MM.1S (cell line): ENCODE results near the gene PNPLA7.
"Not testable (repeated sequence)": the region's sequence is repeated elsewhere in the genome, so short reads cannot be mapped to it uniquely, and the experiment has no call there.

ENCODE experiments used
- DNase-seq: peaks from one replicate; pipeline ENCODE4 v3.0.0-alpha.2; 2015
- H2AFZ ChIP-seq: fragments of 300-600 bp; sonication (generic); 2 replicates; pipeline ENCODE4 v1.6.0; 2016; ENCODE audit warnings: antibody characterized with exemption, low read length
- H3F3A ChIP-seq: fragments of 300-600 bp; sonication (generic); 2 replicates; pipeline ENCODE4 v1.6.1; 2016; ENCODE audit warnings: mild to moderate bottlenecking, antibody characterized with exemption, low read length, moderate library complexity, mixed read lengths; ENCODE audit not compliant: insufficient read depth
- H3K27ac ChIP-seq: fragments of 300-600 bp; sonication (generic); 2 replicates; pipeline ENCODE4 v1.5.1; 2016; ENCODE audit warnings: mild to moderate bottlenecking, low read length
- H3K27me3 ChIP-seq: fragments of 300-600 bp; sonication (generic); replicated peaks from 2 replicates; pipeline ENCODE4 v1.6.0; 2016; ENCODE audit warnings: low read length; ENCODE audit not compliant: insufficient read depth
- H3K36me3 ChIP-seq: fragments of 300-600 bp; sonication (generic); replicated peaks from 2 replicates; pipeline ENCODE4 v1.6.1; 2016; ENCODE audit warnings: mild to moderate bottlenecking, low read length, mixed read lengths; ENCODE audit not compliant: insufficient read depth
- H3K4me1 ChIP-seq: fragments of 300-600 bp; sonication (generic); 2 replicates; pipeline ENCODE4 v1.6.1; 2016; ENCODE audit warnings: low read length, mixed read lengths
- H3K4me2 ChIP-seq: fragments of 300-600 bp; sonication (generic); 2 replicates; pipeline ENCODE4 v1.6.0; 2016; ENCODE audit warnings: low read depth, low read length
- H3K4me3 ChIP-seq: fragments of 300-600 bp; sonication (generic); 2 replicates; pipeline ENCODE4 v1.5.1; 2016; ENCODE audit warnings: low read length, mixed read lengths
- H3K79me2 ChIP-seq: fragments of 300-600 bp; sonication (generic); 2 replicates; pipeline ENCODE4 v1.6.1; 2016; ENCODE audit warnings: mixed run types, low read length, mixed read lengths
- H3K9ac ChIP-seq: fragments of 300-600 bp; sonication (generic); 2 replicates; pipeline ENCODE4 v1.6.1; 2016; ENCODE audit warnings: low read length, mixed read lengths
- H3K9me2 ChIP-seq: fragments of 300-600 bp; sonication (generic); replicated peaks from 2 replicates; pipeline ENCODE4 v1.6.1; 2016; ENCODE audit warnings: mild to moderate bottlenecking, low read length, mixed read lengths; ENCODE audit not compliant: insufficient read depth
- H3K9me3 ChIP-seq: fragments of 300-600 bp; sonication (generic); replicated peaks from 2 replicates; pipeline ENCODE4 v1.6.1; 2016; ENCODE audit warnings: mild to moderate bottlenecking, low read length, mixed read lengths; ENCODE audit not compliant: insufficient read depth
- H4K20me1 ChIP-seq: fragments of 300-600 bp; sonication (generic); 2 replicates; pipeline ENCODE4 v1.6.1; 2016; ENCODE audit warnings: mild to moderate bottlenecking, low read length, moderate library complexity, mixed read lengths; ENCODE audit not compliant: insufficient read depth
- CTCF ChIP-seq: fragments of 300-600 bp; sonication (generic); IDR thresholded peaks from 2 replicates; pipeline ENCODE4 v1.5.1; 2016; ENCODE audit warnings: antibody characterized with exemption, low read length, mixed read lengths
- EZH2 ChIP-seq: fragments of 300-600 bp; sonication (generic); optimal IDR thresholded peaks from 2 replicates; pipeline ENCODE3; 2017; ENCODE audit warnings: low read depth, mild to moderate bottlenecking, antibody characterized with exemption, low read length, mixed read lengths
- EZH2phosphoT487 ChIP-seq: fragments of 300-600 bp; sonication (generic); IDR thresholded peaks from 2 replicates; pipeline ENCODE4 v1.6.1; 2018; ENCODE audit warnings: antibody characterized with exemption, low read length

The PNPLA7 gene

DNA sequence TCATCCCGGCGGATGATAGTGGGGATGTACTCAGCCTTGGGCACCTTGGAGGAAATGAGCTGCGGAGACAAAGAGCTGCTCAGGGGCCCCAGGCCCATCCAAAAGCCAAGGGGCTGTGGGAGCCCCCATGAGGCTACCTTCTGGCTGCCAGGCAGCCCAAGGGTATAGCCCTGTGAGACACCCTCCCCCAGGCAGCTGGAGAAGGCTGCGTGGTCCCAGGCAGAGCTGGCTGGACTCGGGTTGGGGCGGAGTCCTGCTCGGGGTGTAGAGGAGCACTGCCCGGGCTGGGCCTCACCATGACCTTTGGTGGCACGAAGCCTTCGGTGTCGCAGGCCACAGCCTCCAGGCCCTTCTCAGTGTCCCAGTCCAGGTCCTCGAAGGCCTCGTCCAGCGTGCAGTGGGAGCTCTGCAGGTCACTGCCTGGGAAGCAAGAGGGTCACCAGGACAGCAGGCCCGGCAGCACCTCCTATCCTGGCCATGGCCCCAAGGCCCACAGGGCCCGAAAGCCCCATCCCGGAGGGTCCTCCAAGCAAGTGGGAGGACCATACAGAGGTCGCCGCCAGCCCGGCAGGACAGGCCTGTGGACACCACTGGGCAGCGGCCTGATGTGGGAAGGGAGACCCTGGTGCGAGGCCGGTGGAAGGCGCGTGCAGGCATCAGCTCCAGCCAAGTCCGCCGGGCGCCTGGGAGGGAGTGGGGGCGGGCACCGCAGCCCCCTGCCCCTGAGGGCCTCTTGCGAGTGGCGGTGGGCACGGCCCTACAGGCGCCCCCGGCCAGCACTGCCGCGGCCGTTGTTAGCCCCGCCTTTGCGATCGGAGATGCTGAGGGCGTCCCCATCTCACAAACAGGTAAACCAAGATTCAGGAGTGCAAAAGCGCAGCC is 97.2 kb downstream of the PNPLA7 start:
- Histone ChIP-seq H3K4me2 (no peak overlapping the region), H3K9ac (no peak overlapping the region), H3K36me3 (no peaks in the 10 kb centered on the region; the same call in 1 of the 2 replicates), H2AFZ (no peak overlapping the region), H3K4me1 (peaks cover 8% of the 10 kb centered on the region; the same call in 1 of the 2 replicates), H3K4me3 (no peak overlapping the region), H3K79me2 (no peaks in the 10 kb centered on the region), H3K9me2 (no peaks in the 10 kb centered on the region), H3F3A (no peaks in the 10 kb centered on the region), H3K27ac (no peak overlapping the region), H4K20me1 (no peaks in the 10 kb centered on the region), H3K27me3 (no peaks in the 10 kb centered on the region), H3K9me3 (no peaks in the 10 kb centered on the region)
- no peak for DNase-seq
- TF ChIP-seq EZH2: no peak
- no peak for TF ChIP-seq CTCF
- TF ChIP-seq EZH2phosphoT487: no peak

- Histone ChIP-seq H2AFZ (no peak overlapping the region), H3K36me3 (no peaks in the 10 kb centered on the region), H3K27ac (no peak overlapping the region), H3K79me2 (no peaks in the 10 kb centered on the region), H3K27me3 (peaks cover 2% of the 10 kb centered on the region; the same call in 1 of the 2 replicates), H3F3A (no peaks in the 10 kb centered on the region), H3K9me2 (no peaks in the 10 kb centered on the region), H3K4me1 (peaks cover 8% of the 10 kb centered on the region; the same call in 1 of the 2 replicates), H3K4me2 (no peak overlapping the region), H3K9me3 (no peaks in the 10 kb centered on the region), H3K9ac (no peak overlapping the region), H4K20me1 (no peaks in the 10 kb centered on the region), H3K4me3 (no peak overlapping the region)
- no peak for TF ChIP-seq EZH2
- TF ChIP-seq EZH2phosphoT487: no peak
- TF ChIP-seq CTCF: no peak
- DNase-seq: no peak
Observed at GRCh38 chr9:137452006-137452760, 98.0 kb downstream of the PNPLA7 start.

- not testable (repeated sequence) for H3K27ac ChIP-seq, H3K4me3 ChIP-seq, H3K79me2 ChIP-seq, H3K9me3 ChIP-seq, H3K4me1 ChIP-seq, H3K36me3 ChIP-seq, H3K9ac ChIP-seq, DNase-seq, H3K27me3 ChIP-seq, H2AFZ ChIP-seq, H3F3A ChIP-seq, H3K9me2 ChIP-seq, H4K20me1 ChIP-seq, H3K4me2 ChIP-seq
Observed at GRCh38 chr9:137451264-137452005, 98.8 kb downstream of the PNPLA7 start.

DNA sequence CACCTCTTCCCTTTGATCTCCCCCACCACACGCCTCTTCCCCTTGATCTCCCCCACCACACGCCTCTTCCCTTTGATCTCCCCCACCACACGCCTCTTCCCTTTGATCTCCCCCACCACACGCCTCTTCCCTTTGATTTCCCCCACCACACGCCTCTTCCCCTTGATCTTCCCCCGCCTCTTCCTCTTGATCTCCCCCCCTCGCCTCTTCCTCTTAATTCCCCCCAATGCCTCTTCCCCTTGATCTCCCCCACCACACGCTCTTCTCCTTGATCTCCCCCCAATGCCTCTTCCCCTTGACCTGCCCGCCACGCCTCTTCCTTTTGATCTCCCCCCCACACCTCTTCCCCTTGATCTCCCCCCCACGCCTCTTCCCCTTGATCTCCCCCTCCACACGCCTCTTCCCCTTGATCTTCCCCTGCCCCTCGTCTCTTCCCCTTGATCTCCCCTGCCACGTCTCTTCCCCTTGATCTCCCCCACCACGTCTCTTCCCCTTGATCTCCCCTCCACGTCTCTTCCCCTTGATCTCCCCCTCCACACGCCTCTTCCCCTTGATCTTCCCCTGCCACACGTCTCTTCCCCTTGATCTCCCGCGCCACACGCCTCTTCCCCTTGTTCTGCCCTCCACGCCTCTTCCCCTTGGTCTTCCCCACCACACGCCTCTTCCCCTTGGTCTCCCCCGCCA is 99.5 kb downstream of the PNPLA7 start:
- not testable (repeated sequence) for H3K4me2 ChIP-seq, H3F3A ChIP-seq, H4K20me1 ChIP-seq, H3K27ac ChIP-seq, DNase-seq, H3K79me2 ChIP-seq, H3K9me2 ChIP-seq, H3K4me3 ChIP-seq, H2AFZ ChIP-seq, H3K9me3 ChIP-seq, H3K36me3 ChIP-seq, H3K9ac ChIP-seq
- peaks cover 11% of the 10 kb centered on the region for H3K4me1 ChIP-seq
- peaks cover 17% of the 10 kb centered on the region for H3K27me3 ChIP-seq
